Esophagus muscularis mucosa (tissue), 2 donors: ENCODE data around the gene ZNF497.

ENCODE experiments used
- EP300 ChIP-seq: sonication (generic); formaldehyde crosslinking; IDR thresholded peaks from one replicate; pipeline ENCODE4 v1.6.1; 2017; ENCODE audit warnings: antibody characterized with exemption
- POLR2A ChIP-seq: fragments of 450-650 bp; IDR thresholded peaks from one replicate; pipeline ENCODE4 v1.6.1; 2017; ENCODE audit warnings: antibody characterized with exemption, moderate library complexity, mild to moderate bottlenecking, low read depth

GRCh38 chr19:58362272-58362994 is at the start of gene ZNF497:
- no peak for TF ChIP-seq POLR2A
- no peak for TF ChIP-seq EP300
